SKM-1 (cell line): ENCODE measurements around the gene PFKFB4.

Experiments used
- DNase-seq: peaks from one replicate; lab custom pipeline; 2025; ENCODE audit not compliant: unreplicated experiment; lab: John Stamatoyannopoulos, UW

PFKFB4 gene

DNA sequence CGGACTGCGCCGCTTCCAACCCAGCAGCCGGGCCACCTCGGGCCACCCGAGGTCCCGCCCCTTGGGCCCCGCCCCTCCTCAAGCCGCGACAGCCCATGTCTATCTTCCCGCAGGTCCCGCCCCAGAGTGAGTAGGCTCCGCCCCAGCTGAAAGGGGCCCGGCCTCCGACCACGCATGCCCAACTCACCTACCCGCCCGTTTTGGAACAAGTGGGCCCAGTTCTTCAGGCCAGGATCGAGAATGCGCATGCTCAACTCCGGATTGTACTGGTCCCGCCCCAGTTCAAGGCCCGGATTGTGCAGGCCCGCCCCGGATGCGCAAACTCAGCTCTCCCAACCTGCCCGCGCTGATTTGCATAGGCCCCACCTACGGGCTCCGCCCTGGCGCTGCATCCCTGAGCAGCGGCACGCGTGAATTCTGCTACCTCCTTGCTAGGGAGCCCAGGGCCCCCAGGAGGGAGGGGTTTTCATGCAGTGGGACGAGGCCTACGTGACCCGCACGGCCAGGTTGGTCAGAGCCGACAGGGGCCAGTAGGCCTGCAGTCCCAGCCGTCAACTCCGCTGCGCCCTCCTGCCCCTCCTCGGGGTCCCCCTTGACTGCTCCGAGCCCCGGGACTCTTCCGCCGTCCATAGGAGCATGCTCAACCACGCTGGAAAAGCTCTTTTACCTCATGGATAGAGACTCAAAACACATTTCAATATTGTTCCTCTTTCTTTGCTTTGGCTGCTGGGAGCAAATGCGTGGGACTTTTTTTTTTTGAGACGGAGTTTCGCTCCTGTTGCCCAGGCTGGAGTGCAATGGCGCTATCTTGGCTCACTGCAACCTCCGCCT is at the start of gene PFKFB4:
TSS of gene PFKFB4 (minus strand) at position 8 of the 831 bp plus-strand sequence. CDS start 26 bp downstream, outside the sequence.
- DNase-seq: peak; percentile 97

DNA sequence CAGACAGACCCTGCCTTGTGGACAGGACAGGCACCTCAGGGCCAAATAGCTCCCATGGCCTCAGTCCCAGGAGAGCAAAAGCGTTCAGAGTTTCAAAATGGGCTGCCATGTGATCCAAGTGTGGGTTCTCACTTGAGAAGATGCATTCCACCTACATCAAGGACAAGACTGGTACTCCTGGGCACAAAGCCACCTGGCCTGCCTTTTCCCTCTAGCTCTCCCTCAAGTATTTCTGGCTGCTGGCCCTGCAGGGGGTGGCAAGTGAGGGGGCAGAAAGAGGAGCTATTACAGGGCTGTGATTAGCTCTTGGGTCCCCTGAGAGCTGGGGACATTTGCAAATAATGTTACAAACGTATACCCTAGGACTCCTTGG is 45.0 kb upstream of the PFKFB4 start:
- no peak for DNase-seq

DNA sequence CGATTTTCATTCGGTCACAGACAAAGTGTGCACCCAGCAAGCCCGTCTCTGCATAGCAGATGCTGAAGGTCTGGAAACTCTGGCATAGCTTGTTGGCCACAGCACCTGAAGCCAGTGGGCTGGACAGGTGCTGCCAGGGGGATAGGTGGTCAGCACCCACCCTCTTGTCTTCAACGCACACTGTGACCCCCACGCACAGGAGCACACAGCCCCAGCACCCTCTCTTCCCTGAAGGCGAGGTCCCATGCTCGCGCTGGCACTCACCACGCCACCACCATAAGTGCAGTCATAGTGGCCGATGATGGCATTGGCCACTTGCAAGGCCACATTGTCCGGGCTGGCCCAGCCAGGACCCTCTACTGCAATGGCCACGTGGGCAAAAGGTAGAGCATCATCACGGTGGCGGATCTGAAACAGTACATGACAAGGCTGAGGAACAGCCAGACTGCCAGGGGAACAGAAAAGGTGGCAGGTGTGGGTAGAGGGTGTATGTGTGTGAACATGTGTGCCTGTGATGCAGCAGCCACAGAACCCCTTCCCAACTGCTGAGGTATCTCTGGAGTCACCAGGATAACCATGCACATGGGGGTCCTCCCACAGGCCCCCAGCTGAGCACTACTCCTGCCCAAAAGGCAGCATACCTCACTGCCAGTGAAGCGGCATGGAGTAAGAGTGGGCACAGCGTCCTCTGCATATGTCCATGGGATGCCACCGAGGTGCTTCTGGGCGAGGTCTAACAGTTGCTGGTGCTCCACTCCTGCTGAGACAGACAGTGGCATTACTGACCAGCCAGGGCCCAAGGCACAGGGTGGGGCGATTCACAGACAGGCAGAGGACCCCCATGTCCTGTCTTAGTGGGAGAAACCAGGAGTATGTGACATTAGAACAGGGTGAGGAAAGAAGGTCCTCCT is 44.4 kb upstream of the PFKFB4 start:
- no peak for DNase-seq

DNA sequence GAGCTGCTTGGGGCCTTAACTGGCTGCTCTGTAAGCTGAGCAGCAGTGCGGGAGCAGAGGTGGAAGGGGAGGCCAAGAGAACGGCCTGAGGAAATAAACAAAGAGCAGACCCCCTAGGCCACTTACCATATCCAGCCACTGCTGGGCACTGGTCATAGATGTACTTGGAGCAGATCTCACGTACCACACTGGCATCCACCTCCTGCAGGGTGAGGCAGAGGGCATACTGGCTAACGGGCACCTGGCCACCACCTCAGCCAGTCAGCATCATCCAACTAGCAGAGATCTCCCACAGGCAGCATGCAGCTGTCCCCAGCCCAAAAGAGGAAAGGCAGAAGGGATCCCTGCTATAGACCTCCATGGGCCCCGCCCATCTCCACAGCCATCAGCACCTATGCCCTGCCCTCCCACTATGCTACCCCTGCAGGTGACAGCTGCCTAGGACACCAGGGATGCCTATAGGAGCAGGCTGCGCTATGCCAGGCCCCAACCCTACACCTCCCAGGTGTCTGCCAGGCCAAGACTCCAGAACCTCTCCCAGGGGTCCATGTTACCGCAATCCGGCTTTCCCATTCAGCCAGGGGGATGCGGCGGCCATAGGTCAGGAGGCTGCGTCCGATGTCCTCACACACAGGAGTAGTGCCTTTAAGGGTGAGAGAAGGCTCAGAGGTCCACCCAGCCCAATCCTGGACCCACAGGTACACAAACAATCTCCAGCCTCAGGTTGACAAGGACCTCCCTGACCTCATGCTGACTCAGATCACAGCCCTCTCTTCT is 43.1 kb upstream of the PFKFB4 start:
- no peak for DNase-seq

DNA sequence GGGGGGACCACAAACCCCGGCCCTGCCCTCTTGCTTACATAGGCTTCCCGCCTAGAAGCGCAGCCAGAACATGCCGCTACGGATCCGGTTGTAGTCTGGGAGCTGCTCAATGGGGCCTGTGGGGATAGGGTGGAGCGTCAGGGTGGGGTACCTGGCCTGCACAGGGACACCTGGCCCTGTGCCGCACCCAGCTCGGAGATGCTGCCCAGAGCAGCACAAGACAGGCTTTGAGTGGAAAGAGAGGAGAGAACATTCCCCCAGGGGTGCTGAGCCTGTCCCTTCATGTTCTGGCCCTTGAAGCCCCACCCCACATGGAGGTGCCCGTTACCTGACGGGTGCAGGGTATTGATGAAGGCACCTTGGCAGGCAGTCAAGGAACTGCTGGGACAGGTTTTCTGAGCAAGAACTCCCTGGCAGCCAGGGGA is 42.5 kb upstream of the PFKFB4 start:
- no peak for DNase-seq

DNA sequence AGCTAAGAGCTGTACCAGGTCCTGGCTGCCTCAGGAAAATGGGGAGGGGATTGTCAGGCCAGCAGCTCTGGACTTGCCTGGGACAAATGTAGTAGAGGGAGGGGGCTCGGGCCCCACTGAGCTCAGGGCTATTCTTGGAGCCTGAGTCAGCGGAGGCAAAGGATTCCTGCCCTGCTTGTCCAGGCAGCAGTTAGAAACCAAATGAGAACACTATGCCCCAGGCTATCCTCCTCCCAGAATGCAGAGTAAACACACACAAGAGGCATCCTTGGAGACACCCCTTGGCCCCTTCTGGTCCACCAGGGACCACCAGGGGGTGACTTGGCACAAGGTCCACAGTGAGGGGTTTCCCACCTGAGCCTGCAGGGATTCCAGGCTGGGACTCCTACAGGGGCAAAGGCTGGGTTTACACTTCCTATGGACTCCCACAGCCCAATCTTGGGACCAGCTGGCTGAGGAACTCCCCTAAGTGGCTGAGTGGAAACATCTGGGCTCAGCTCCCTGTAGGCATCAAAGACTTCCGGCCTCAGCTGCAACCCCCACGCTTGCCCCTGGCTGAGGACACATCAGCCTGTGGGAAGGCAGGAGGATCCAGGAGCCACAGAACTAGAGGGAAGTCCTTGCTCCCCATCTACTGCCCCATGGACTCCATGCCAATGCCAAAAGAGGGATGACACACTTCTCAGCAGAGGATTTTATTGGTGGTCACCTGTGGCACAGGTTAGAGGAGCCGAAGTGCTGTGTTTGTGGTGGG is 41.9 kb upstream of the PFKFB4 start:
- no peak for DNase-seq

DNA sequence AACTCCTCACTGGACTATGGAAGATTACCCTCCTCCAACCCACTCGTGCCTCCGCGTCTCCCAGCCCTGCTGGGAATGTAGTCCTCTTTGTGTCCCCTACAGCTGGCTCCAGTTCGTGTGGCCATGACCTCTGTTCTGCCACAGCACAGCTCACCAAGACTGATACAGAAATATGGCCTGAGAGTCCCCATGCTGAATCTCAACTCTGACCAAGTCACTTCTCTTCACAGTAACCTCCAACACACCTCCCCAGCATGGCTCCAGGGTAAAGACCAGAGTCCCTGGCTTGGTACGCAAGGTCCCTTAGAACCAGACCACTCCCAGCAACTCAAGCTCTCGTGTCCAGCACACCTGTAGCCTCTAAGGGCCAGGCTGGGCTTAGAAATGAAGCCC is 40.8 kb upstream of the PFKFB4 start:
- no peak for DNase-seq

DNA sequence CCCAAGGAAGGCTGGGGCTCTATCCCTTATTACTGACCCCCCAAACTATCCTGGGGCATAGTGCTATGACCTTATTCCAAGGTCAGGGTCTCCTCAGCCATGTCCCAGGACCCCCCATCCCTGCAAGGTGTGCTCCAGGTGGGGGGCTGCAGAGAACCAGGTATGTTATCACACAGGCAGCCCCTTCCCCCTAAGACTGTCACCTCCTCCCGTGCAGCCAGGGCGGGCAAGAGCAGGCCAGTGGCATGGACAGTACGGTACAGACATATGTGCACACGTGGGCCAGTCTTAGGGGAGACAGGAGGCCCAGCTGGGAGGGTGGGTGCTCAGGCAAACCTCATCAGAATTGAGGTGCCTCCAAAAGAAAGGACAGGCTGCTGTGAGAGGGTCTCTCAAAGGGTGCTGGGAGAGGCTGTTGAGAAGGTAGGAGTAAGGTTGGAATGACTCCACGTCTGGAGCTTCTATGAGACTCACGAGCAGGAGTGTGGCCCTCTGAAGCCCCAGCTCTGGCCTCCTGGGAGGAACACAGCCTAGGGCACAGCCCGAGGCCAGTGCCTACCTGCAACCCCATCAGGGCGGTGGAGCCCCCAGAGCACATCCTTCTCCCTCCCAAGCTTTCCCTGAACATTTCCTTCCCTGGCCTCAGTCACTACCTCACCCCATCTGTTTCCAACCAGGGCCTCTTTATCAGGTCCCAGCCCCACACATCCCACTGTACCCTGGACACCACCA is 40.2 kb upstream of the PFKFB4 start:
- DNase-seq: no peak

DNA sequence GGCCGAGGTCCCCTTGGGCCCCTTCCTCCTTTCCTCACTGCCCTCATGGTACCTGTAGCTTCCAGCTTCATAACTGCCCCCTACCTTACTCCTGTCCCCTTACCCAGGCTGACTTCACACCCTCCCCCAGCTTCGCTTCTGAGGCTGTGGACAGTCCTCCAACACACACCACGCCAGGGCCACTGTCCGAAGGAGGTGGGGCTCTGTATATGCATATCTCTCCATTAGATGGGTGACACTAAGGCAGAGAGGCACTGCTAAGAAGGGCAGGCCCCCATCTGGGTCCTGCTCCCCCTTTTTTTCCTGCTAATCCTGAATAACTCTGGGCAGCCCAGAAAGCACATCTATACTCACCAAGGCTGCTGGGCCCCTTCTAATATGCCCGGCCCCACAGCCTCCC is 39.6 kb upstream of the PFKFB4 start:
- DNase-seq: no peak

DNA sequence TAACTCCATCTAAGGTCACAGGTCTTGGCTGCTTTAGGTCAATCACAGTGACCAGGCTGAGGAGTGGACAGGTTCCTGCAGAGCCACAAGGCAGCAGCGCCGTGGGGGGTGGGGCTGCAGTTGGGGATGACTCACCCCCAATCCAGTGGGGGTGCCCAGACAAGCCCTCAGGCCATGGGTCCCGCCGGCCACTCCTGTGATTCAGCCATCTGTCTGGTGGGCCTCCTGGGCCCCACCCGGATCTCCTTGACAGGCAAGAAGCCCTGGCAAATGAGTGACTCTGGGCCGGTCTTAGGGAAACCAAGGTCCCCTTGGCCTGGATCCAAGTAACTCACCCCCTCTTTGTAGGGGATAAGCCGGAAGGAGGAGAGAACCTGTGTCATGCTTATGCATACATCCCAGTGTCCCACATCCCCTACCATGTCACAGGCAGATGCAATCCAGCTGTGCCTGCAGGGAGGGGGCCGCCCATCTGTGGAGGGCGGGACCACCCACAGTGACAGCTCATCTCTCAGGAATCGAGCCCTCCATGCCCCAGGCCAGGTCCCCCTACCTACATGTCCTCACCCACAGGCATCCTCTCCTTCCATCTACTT is 39.0 kb upstream of the PFKFB4 start:
- DNase-seq: no peak

DNA sequence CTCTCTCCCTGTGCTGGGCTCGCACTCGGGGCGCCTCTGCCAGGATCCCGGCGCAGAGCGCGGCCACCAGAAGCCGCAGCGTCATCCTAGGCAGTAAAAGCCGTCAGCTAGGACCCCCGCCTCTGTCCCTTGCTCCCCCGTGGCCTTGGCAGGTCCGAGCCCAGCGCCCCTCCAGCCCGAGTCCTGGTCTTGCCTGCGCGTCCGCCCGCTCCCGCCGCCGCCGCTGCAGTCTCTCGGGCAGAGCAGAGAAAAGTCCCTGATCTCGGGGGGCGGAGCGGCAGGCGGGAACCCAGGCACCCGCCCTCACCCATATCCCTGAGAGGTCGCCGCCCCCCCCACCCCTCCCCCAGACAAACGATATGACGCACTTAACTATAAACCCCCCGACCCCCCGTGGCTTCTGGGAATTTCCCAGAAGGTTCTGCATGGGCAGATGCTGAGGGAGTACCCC is 38.5 kb upstream of the PFKFB4 start, which contains the start of gene COL7A1:
TSS of gene COL7A1 (minus strand) at position 255 of the 451 bp plus-strand sequence. CDS start at position 85, 170 bp downstream.
- DNase-seq: no peak

DNA sequence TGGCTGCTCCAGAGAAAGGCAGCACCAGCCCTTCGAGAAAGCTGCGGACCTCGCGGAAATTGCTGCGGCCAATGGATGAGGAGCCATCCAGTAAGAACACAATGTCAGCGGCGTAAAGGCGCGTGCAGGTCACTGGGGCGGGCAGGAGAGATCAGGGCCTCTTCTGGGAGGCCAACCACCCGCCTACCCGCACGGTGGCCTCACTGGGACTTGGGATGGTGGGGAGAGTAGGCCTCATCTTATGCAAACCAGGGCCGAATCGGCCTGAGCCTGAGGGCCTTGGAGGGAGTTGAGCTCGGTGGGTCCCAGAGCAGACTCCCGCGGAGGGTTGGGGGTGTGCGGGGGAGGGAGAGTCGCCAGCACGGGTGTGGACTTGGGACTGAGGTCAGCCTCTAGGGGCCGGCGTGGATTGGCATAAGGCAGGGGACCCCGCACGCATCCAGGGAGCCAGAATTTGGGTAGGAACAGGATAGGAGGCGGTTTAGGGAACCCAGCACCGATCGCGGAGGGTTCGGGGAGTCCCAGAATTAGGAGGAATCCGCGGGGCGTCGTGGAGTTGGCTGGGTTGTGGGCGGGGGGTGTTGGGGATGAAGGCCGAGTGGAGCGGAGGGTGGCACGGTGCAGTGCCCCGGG is 37.9 kb upstream of the PFKFB4 start:
- DNase-seq: no peak

DNA sequence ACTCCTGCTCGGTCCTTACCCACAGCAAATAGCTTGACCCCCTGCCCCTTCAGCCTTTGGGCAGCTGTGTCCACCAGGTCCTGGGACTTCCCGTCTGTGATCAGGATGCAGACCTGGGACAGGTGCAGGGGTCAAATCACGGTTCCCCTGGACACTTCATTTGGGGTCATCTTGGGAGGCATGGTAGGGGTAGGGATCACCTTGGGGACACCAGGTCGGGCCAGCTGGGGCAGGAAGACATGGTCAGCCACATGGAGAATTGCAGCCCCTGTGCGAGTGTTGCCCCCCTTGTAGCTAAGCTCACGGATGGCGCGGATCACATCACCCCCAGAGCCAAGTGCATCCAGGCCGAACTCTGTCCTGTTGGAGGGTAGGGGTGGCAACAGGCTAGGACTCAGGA is 36.7 kb upstream of the PFKFB4 start:
- DNase-seq: no peak

DNA sequence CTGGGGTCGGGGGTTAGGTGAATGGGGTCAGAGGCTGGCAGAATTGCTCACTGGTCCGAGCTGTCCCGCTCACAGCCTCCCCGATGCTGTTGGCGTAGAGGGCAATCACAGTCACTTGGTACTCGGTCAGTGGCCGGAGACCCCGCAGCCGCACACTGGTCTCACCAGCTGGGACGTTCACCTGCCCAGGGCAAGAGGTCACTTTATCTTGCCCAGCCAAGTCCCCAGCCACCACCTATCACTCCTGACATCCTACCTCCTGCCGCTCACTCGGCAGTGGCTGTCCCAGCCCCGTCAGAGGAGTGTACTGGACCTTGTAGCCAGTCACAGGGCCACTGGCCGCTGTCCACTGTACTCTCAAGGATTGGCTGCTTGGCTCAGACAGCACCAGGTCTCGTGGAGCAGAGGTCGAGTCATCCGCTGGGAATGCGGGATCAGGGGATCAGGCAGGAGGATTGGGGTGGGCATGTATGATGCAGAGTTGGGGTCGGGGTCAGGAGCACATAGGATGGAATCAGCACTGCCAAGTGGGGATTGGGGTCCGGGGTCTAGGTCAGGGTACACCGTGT is 36.0 kb upstream of the PFKFB4 start:
- no peak for DNase-seq

DNA sequence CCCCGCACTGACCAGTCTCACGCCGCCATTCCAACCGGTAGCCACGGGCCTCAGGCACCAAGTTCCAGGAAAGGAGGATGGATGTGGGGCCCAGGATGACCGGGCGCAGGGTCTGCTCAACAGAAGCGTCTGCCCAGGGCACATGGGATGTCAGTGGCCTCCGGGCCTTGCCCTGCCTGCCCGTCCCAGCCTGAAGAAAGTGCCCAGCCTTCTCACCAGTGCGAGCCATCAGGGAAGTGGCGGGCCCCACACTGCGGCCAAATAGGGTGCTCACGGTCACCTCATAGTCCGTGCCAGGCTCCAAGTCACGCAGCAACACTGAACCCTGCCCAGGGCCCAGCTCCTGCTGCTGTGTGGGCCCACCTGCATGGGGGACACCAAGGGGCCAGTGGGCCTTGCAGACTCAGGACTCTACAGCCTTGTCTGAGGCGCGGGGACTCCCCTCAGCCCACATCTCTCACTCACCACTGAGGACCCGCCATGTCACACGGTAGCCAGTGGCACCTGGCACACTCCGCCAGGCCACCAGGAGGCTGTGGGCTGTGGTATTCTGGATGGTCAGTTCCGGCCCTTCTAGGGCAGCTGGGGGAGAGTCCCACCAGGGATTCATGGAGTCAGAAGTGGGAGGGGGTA is 35.4 kb upstream of the PFKFB4 start:
- DNase-seq: no peak

DNA sequence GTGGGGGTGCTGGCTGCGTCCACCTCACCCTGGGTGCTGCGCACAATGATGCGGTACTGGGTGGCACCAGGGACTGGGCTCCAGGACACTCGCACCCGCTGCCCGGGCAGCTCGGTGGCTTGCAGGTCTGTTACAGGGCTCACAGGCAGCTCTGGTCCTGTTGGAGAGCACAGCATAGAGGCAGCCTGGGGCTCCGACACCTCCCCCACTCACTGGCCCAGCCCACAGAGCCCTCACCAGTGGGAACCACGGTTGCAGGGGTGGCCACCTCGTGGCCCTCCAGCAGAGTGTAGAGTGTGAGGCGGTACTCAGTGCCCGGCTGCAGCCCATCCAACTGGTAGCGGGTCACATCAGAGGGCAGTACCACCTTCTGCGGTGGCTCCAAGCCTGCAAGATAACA is 34.8 kb upstream of the PFKFB4 start:
- DNase-seq: no peak

DNA sequence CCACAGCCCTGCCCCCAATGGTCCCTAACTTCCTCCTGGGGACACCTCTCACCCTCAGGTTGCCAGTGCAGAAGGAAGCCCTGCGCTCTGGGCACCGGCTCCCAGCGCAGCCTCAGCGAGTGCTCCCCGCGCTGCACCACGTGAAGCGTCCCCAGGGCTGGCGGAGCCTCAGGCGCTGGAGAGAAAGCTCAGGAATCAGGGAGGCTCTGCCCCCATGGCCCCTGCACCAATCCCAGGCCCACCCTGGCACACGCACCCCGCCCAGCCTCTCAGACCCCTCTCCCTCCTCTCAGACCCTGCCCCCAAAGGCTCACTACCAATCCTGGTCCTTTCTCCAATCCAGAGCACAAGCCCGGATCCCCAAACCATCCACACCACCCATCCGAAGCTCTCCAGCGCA is 31.6 kb upstream of the PFKFB4 start:
- DNase-seq: no peak

DNA sequence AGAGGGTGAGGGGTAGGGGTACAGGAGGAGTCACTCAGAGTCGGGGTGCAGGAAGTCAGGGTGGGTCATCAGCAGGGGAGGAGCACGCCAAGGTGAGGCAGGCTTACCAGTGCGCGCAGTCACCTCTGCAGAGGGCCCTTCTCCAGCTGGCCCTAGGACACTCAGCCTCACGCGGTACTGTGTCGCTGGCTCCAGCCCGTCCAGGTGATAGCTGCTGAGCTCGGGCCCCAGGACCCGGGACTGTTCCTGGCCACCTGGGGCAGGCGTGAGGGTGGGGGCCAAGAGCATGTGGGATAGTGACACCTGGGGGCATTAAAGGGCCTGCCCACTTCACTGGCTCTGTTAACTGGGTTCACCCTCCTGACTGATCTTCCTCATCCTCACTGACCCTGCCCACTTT is 31.1 kb upstream of the PFKFB4 start:
- DNase-seq: no peak
